Common myeloid progenitor, CD34-positive (primary cell): Measurements from ENCODE around the gene MEN1.

Source experiments
- CTCF ChIA-PET: fragments of 350-600 bp; sonication (Branson Sonifier 250); formaldehyde crosslinking; loops from one replicate; lab custom pipeline; 2021; ENCODE audit warnings: antibody characterized with exemption; lab: Charles Lee
- POLR2A ChIA-PET: fragments of 350-600 bp; sonication (Branson Sonifier 250); formaldehyde crosslinking; loops from one replicate; lab custom pipeline; 2021; ENCODE audit warnings: antibody characterized with exemption; lab: Charles Lee
- DNase-seq, 3 donors: peaks; one replicate each; pipeline versions ENCODE4 v3.0.0 to v3.0.0-alpha.2; 2013
- H3K27ac ChIP-seq, 2 experiments: 1 replicate in 1 of 2; 2 replicates in 1 of 2; pipeline ENCODE4 v1.7.0; 2013; ENCODE audit warnings: inconsistent platforms in 2 of 2, low read length in 2 of 2, mild to moderate bottlenecking in 2 of 2, low read depth in 1 of 2, moderate library complexity in 1 of 2; ENCODE audit not compliant: severe bottlenecking in 2 of 2, insufficient read depth in 1 of 2, poor library complexity in 1 of 2
- H3K27me3 ChIP-seq, 5 experiments: replicated peaks in 2 of 5; 1 replicate in 3 of 5; 2 replicates in 2 of 5; pipeline versions ENCODE4 v1.6.1 to v1.7.0; 2013; ENCODE audit warnings: low read length in 4 of 5, mild to moderate bottlenecking in 2 of 5, moderate library complexity in 2 of 5, inconsistent platforms in 1 of 5; ENCODE audit not compliant: insufficient read depth in 5 of 5, control insufficient read depth in 4 of 5
- H3K36me3 ChIP-seq, 4 experiments: 1 replicate in 2 of 4; 2 replicates in 2 of 4; pipeline versions ENCODE4 v1.6.1 to v1.7.0; 2013; ENCODE audit warnings: low read length in 3 of 4, control low read depth in 1 of 4, mild to moderate bottlenecking in 1 of 4; ENCODE audit not compliant: control insufficient read depth in 4 of 4, insufficient read depth in 4 of 4
- H3K4me1 ChIP-seq, 4 experiments: 1 replicate in 3 of 4; 2 replicates in 1 of 4; pipeline versions ENCODE4 v1.6.1 to v1.7.1; 2013; ENCODE audit warnings: low read length in 3 of 4, mild to moderate bottlenecking in 3 of 4, control low read depth in 1 of 4, inconsistent platforms in 1 of 4, moderate library complexity in 1 of 4; ENCODE audit not compliant: control insufficient read depth in 4 of 4, insufficient read depth in 4 of 4; ENCODE audit errors: control extremely low read depth in 1 of 4
- H3K4me3 ChIP-seq, 7 experiments: 1 replicate in 4 of 7; 2 replicates in 3 of 7; pipeline versions ENCODE4 v1.5.1 to v1.7.0; 2013; ENCODE audit warnings: mild to moderate bottlenecking in 7 of 7, low read length in 6 of 7, moderate library complexity in 6 of 7, inconsistent platforms in 2 of 7, low read depth in 2 of 7, control low read depth in 1 of 7; ENCODE audit not compliant: insufficient read depth in 4 of 7, control insufficient read depth in 1 of 7; ENCODE audit errors: extremely low read depth in 1 of 7
- H3K9me3 ChIP-seq, 5 experiments: 1 replicate in 4 of 5; 2 replicates in 1 of 5; pipeline versions ENCODE4 v1.6.1 to v1.7.1; 2013; ENCODE audit warnings: low read length in 4 of 5, mild to moderate bottlenecking in 2 of 5, inconsistent platforms in 1 of 5, low read depth in 1 of 5, moderate library complexity in 1 of 5; ENCODE audit not compliant: control insufficient read depth in 4 of 5, insufficient read depth in 2 of 5; ENCODE audit errors: control extremely low read depth in 1 of 5
- WGBS: methylation state at CpG from one replicate; pipeline ENCODE4 v1.1.5; 2013; ENCODE audit not compliant: insufficient coverage; 5-methylcytosine and 5-hydroxymethylcytosine counted together

Gene MEN1

DNA sequence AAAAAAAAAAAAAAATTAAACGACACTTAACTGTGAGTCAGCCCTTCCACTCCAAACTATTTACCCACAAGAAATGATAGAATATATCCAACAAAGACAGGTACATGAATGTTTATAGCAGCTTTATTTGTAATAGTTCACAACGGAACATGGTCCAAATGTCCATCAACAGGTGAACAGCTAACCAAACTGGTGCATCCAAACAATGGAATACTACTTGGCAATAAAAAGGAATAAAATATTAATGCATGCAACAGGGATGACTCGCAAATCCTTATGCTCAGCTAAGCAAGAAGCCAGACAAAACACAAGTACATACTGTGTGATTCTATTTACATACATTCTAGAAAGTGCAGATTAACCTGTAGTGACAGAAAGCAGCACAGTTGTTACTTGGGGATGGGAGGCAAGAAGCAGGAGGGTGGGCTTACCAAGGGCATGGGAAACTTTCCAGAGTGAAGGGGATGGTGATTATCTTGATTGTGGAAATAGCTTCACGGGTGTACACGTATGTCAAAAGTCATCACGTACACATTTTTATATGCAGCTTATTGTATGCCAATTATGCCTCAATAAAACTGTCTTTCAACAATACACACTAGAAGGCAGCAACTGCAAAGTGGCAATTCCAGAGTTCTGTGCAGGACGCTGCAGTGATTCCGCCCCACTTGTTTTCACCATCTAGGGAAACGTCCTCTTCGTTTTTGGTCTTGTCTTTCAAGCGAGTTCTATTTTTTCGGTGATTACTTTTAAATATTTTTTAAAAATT, 25.4 kb downstream of the MEN1 start:
- H3K4me1 ChIP-seq: peaks cover under 1 to 14% (median 8%) of the 10 kb centered on the region in 4 experiments
- H3K27ac ChIP-seq: no peak overlapping the region
- no peaks in the 10 kb centered on the region for H3K9me3 ChIP-seq
- ChIA-PET CTCF (interaction anchor here (0.6 to 4.3 kb wide), 13 partner anchors 9 to 109 kb away, joined by 3 to 42 read pairs (median 5); partner anchors contain the start of genes CDC42BPG and MAP4K2), POLR2A (interaction anchor here (2.2 kb wide), 1 partner anchor 41 kb away, joined by 6 read pairs; the partner anchor contains the start of gene RASGRP2)
- WGBS: 98% methylated on average over 5 of the region's 12 CpGs
- H3K36me3 ChIP-seq: peaks cover 4 to 22% (median 13%) of the 10 kb centered on the region in 4 experiments
- no peaks in the 10 kb centered on the region for H3K27me3 ChIP-seq
- DNase-seq: no peak
- no peak overlapping the region for H3K4me3 ChIP-seq

DNA sequence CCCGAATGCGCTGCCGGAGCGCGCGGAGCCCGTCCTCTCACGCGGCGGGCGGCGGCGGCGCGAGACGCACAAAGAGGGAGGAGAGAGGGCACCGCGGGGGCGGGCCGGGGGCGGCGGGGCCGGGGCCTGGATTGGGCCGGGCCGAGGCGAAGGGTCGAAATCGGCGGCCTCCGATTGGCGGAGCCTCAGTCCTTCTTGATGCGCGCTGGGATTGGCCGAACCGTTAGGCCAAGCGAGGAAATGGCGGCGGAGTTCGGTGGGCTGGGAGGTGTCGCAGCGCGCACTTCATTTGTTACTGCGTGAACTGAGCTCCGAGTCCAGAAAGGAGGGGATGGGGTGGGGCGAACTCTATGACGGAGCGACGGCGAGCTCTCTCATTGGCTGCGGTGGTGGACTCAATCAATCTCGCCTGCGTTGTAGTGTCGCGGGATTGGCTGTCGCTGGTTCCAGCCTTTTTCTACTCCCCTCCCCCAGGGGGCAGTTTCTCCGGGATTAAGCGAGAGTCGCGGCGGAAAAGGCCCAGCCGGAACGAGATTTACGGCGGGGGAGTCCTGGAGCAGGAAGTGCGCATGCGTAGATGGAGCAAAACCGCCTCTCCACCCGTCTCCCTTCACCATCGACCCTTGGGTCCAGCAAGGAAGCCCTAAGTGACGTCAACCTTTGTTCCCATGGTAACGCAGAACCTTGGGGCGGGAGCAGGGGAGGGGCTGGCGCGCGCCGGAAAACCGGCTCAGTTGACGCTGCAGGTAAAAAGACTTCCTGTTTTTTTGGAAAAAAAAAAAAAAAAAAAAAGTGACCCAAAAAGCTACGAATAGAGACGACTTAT, 31.7 kb downstream of the MEN1 start, which contains the start of gene SF1:
Gene SF1 (minus strand): TSS at position 70 of the 826 bp plus-strand sequence. CDS start 150 bp downstream, outside the sequence.
- Histone ChIP-seq H3K4me3 (peak within 1 kb of the TSS; percentile 58 to 99 (median 85)), H3K27me3 (no peaks in the 10 kb centered on the region), H3K4me1 (peaks cover 24 to 47% (median 36%) of the 10 kb centered on the region in 4 experiments), H3K9me3 (no peaks in the 10 kb centered on the region), H3K27ac (peak within 1 kb of the TSS; percentile 95 to 96), H3K36me3 (peaks cover 12 to 37% (median 25%) of the 10 kb centered on the region in 4 experiments)
- 0% methylated on average over 48 of the region's 80 CpGs for WGBS
- ChIA-PET CTCF (interaction anchor here (0.9 to 4.4 kb wide), 9 partner anchors 8 to 139 kb away, joined by 3 to 20 read pairs (median 4); partner anchors contain the start of genes MAP4K2 and RASGRP2), POLR2A (interaction anchor here (0.6 to 3.1 kb wide), 6 partner anchors 11 to 34 kb away, joined by 3 to 25 read pairs (median 6); partner anchors contain the start of gene RASGRP2)
- peak; percentile 100 for DNase-seq

DNA sequence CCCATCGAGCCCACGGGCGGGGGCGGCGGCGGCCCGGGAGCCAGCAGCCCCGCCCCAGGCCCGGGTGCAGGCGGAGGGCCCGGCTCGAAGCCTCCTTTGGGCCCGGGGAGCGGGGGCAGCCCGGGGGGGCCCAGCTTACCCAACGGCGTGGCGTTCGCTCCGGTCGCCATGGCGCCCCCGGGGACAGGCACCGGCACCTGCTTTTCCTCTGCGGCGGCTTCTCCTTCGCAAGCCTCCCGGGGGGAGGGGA, 32.2 kb downstream of the MEN1 start:
- no peak for DNase-seq
- H3K36me3 ChIP-seq: peaks cover 14 to 42% (median 31%) of the 10 kb centered on the region in 4 experiments
- peaks cover 24 to 52% (median 40%) of the 10 kb centered on the region in 4 experiments for H3K4me1 ChIP-seq
- ChIA-PET CTCF (interaction anchor here (0.9 to 4.4 kb wide), 8 partner anchors 8 to 140 kb away, joined by 3 to 20 read pairs (median 4); partner anchors contain the start of gene RASGRP2), POLR2A (interaction anchor here (1.2 to 3.1 kb wide), 4 partner anchors 10 to 34 kb away, joined by 5 to 25 read pairs (median 8); partner anchors contain the start of gene RASGRP2)
- H3K4me3 ChIP-seq: peak overlapping the region; percentile 58 to 99 (median 76)
- no peaks in the 10 kb centered on the region for H3K27me3 ChIP-seq
- peak overlapping the region; percentile 80 to 96 for H3K27ac ChIP-seq
- H3K9me3 ChIP-seq: no peaks in the 10 kb centered on the region
- 0% methylated on average over 16 of the region's 28 CpGs for WGBS

DNA sequence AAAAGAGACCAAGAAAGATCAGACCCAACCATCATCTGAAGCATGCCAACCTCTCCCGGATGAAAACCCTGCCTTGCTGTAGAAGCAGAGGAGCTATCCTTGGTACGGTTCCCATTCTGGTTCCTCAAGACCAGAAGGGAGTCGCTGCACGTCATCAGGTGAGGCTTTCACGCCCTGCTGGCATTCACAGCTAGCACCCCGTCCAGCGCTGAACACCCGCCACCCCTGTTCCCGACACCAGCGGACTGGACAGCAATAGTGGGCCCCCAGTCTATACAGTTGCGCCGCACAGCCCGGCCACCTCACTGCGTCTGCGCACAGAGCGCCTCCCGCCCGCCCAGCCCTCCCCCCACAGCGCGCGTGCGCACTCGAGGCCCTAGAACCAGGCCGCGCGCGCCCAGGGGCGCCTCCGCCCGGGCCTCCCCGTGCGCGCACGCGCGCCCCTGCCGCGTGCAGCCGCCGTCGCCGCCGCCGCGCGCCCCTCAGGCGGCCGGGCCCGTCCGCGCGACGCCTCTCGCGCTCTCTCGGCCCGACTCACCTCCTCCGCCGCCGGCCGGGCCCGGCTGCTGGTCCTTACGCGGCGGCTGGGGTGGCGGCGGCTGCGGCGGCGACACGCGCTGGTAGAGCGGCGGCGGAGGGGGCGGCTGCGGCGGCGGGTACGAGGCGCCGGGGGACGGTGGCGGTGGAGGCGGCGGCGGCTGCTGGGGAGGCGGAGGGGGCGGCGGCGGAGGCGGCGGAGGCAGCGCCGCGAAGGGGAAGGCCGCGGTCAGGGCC, 32.7 kb downstream of the MEN1 start:
- Histone ChIP-seq H3K36me3 (peaks cover 20 to 47% (median 34%) of the 10 kb centered on the region in 4 experiments), H3K27me3 (no peaks in the 10 kb centered on the region), H3K9me3 (no peaks in the 10 kb centered on the region), H3K27ac (peak overlapping the region; percentile 80 to 96), H3K4me3 (peak overlapping the region; percentile 58 to 99 (median 85)), H3K4me1 (peaks cover 27 to 57% (median 44%) of the 10 kb centered on the region in 4 experiments)
- ChIA-PET CTCF (interaction anchor here (1.4 to 4.5 kb wide), 3 partner anchors 9 to 14 kb away, joined by 3 to 31 read pairs (median 20); no protein-coding TSS in a partner anchor), POLR2A (interaction anchor here (0.6 to 3.1 kb wide), 5 partner anchors 10 to 33 kb away, joined by 4 to 25 read pairs (median 6); partner anchors contain the start of gene RASGRP2)
- WGBS: under 1% methylated on average over 86 of the region's 98 CpGs
- peak; percentile 67 to 82 (median 80) for DNase-seq

DNA sequence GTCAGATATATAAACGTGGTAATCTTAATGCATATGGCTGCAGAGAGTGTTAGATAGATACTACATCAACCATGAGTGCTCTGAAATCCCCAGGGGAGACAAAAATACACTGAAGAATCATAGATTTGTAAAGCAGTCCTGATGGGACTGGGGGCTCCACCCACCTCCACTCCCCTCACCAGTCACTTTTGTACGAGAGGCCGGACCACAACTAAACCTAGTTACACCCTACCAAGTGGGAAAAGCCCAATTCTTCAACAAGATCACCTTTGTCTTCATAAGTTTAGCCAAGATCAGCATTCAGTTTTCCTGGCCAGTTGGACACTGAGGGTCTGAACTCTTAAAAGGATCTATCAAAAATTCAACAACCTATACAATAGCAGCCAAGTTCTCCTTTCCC, 33.5 kb downstream of the MEN1 start:
- peak overlapping the region; percentile 74 to 84 for H3K27ac ChIP-seq
- 38% methylated on average over 2 of the region's 3 CpGs for WGBS

DNA sequence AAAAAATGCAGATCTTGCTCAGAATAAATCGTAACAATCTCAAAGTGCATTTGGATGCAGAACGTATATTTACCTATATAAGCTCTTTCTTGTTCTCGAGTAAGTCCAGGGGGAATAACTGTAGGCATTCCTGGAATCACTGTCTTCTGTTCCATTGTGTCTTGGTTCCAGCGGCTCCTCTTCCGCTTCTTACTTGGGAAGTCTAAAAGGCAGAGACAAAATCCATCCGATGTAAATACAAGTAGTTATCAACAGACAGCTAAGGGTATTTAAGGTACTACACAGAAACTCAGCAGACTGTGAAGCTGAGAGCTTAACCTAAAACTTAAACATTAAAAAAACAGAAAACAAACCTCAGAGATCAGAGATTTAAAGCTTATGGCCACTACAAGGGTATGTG, 33.9 kb downstream of the MEN1 start:
- WGBS: 94% methylated on average over 3 of the region's 6 CpGs
- no peak for DNase-seq
- ChIA-PET CTCF (interaction anchor here (1.0 to 4.5 kb wide), 7 partner anchors 9 to 127 kb away, joined by 3 to 31 read pairs (median 4); partner anchors contain the start of gene RASGRP2), POLR2A (interaction anchor here (1.1 to 1.3 kb wide), 2 partner anchors 12 to 19 kb away, joined by 3 read pairs; no protein-coding TSS in a partner anchor)
- Histone ChIP-seq H3K27me3 (no peaks in the 10 kb centered on the region), H3K4me3 (peak overlapping the region in 6 of 7 experiments; percentile 76 to 99 (median 85)), H3K4me1 (peaks cover 31 to 65% (median 52%) of the 10 kb centered on the region in 4 experiments), H3K36me3 (peaks cover 25 to 58% (median 42%) of the 10 kb centered on the region in 4 experiments), H3K27ac (peak overlapping the region; percentile 74 to 84), H3K9me3 (no peaks in the 10 kb centered on the region)

More for the DNA sequence above, 33.5 kb downstream of the MEN1 start:
- peaks cover 31 to 63% (median 49%) of the 10 kb centered on the region in 4 experiments for H3K4me1 ChIP-seq
- POLR2A ChIA-PET: interaction anchor here (1.3 kb wide), 1 partner anchor 13 kb away, joined by 3 read pairs; no protein-coding TSS in a partner anchor
- CTCF ChIA-PET: interaction anchor here (1.0 to 4.5 kb wide), 5 partner anchors 9 to 128 kb away, joined by 3 to 31 read pairs (median 4); partner anchors contain the start of gene RASGRP2
- peak overlapping the region in 6 of 7 experiments; percentile 76 to 99 (median 85) for H3K4me3 ChIP-seq
- H3K9me3 ChIP-seq: no peaks in the 10 kb centered on the region
- peaks cover 23 to 54% (median 38%) of the 10 kb centered on the region in 4 experiments for H3K36me3 ChIP-seq
- H3K27me3 ChIP-seq: no peaks in the 10 kb centered on the region
- DNase-seq: no peak
